GM21367 (cell line): ENCODE results near the gene OTULINL.

Experiments
- ATAC-seq: cut with Tn5 transposase; IDR thresholded peaks from one replicate; pipeline ENCODE4 v1.9.1; 2021; ENCODE audit not compliant: unreplicated experiment

OTULINL gene

DNA sequence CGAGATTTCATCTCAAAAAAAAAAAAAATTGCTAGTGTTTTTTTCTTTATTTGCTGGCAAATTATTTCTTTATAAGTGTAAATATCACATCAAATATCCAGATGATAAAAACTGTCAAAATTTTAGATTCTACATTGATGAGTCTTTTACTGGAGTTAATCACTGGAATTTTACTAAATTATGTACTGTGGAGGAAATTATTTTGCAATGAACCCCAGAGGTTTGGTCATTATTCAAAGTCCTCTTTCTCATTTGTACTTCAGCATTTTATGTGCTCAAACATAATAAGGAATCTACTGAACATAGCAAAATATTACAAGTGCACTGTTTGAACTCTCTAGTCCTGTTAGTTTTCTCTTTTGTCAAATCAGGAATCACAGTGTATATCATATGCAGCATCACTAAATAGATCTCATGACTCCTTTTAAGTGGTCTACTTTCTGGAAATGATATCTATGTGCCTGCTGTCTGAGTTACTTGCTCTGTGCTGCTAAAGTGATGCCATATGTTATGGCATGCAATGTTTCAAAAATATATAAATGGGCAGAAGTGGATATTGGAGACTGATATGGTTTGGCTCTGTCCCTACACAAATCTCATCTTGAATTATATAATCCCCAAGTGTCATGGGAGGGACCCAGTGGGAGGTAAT is 18.0 kb downstream of the OTULINL start:
- no peak for ATAC-seq

DNA sequence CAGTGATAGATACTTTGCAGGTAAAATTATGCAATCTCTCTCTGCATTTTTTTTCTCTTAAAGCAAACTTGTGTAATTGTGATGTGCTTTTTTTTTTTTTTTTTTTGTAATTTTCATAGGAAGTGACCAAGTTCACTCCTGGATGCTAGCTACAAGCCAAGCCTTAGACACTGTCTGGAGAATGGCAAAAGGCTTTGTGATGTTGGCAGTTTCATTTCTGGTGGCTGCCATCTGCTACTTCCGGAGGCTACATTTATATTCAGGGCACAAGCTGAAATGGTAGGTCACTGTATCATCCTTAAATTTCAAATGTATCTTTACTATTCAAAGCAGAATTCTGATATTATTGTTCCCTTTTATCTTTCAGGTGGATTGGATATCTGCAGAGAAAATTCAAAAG is 19.3 kb downstream of the OTULINL start:
- no peak for ATAC-seq

DNA sequence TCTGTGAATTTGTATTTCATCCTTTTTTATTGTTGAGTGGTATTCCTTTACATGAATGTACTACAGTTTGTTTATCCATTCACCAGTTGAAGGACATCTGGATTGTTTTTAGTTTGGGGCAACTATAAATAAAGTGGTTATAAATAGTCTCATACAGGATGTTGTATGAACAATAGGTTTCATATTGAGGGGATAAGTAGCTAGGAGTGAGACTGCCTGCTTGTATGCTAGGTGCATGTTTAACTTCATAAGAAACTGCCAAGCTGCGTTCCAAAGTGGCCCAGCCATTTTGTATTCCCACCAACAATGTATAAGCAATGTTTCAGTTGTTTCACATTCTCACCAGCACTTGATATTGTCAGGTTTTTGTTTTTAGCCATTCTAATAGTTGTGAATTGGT is 21.5 kb downstream of the OTULINL start:
- ATAC-seq, result no peak

DNA sequence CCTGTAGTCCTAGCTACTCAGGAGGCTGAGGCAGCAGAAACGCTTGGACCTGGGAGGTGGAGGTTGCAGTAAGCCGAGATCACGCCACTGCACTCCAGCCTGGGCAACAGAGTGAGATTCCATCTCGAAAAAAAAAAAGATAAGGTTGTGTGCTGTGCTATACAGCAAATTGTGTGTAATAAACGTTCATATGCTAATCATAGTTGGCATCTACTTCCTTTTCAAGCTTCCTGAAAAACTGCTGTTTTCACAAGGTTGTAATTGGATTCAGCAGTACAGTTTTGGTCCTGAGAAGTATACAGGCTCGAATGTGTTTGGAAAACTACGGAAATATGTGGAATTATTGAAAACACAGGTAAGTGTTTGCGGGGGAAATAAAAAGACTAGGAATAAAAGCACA is 25.5 kb downstream of the OTULINL start:
- no peak for ATAC-seq

DNA sequence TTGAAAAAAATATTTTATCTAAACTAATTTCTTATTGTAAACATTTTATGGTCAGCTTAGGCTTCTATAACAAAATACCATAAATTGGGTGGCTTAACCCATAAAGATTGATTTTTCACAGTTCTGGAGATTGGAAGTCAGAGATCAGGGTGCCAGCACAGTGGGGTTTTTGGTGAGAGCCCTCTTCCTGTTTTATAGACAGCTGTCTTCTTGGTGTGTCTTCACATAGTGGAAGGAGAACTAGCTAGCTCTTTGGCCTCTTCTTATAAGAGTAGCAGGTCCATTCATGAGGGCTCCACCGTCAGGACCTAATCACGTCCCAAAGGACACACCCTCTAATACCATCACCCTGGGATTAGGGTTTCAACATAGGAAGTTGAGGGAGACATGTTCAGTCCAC is 26.6 kb downstream of the OTULINL start:
- ATAC-seq, result no peak

DNA sequence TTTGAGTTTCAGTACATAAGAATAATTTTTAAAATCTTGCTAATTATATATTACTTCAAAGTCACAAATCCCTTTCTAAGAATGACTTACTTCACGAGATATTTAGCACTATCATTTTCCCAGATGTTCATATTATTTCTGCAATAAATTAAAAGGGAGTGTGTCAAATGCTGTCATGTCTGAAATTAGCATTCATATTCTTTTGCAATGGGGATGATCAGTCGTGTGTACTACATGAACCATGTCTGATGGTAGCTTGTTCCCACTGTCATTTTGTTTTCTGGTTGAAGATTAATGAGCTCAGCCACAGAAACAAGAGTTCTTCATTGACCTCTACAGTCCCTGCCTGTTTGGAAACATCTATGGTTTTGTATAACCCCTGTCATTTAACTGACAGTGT is 30.1 kb downstream of the OTULINL start:
- no peak for ATAC-seq

DNA sequence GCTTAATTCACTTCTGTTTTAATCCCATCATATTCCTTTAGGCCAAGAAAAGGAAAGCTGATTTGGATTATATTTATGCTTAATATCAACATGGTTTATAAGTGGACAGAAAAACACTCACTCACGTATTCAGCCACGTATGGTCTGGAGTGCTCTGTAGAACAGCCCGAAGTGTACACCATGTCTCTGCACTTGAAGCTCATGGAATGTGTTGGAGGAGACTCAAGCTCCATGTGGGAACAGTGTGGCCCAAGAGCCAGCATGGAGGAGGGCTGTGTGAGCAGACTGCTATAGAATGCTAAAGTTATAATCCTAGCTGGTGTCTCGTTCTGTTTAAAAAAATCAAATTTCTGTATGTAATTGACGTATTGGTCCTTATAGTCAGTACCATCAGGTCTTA is 32.9 kb downstream of the OTULINL start:
- no peak for ATAC-seq

DNA sequence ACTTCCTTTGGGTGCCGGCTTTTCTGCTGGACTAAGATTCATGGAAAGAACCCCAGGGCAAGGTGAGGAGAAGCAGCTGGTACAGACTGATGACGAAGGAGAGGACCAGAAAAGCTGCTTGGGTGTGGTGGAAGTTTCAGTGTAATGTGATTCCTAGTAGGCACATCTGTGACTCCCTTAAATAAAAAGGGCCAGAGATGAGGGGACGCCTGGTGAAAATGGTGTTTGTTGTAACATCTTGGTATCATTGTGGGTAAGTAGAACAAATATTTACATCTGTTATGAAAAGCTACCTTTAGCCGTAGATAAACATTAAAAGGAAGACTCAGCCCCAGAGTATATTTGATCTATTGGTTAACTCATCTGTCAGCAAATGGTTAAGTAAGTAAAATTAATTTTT is 33.8 kb downstream of the OTULINL start:
- ATAC-seq, result no peak

DNA sequence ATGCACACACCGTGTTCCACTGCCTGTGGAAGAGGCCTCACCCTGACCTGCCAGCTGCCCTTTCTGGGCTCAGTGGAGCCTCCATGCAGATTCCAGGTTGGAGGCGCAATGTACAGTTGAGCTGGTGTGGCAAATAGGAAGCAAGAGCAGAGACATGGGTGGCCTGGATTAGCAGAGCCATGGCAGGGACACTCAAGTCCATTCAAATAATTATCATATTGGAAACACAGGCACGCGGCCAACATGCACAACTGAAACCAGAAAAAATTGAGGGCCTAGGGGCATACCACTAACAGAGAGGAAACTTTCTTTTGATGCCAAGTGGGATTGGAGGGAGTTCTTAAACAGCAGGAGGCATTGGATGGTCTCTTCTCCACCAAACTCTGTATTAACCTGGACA is 35.8 kb downstream of the OTULINL start:
- ATAC-seq, result no peak

DNA sequence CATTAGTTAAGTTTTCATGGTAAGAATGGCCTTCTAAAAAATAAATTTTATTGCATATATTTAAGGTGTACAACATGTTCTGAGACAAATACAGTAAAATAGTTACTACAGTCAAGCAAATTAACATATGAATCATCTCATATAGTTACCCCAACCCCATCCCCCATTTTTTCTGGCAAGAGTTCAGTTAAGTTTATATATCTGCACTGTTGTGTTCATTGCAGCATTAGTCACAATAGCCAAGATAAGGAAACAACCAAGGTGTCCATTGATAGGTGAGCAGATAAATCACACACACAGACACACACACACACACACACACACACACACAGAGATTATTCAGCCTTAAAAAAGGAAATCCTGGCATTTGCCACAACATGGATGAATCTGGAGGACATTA is 45.7 kb downstream of the OTULINL start:
- ATAC-seq, result no peak

DNA sequence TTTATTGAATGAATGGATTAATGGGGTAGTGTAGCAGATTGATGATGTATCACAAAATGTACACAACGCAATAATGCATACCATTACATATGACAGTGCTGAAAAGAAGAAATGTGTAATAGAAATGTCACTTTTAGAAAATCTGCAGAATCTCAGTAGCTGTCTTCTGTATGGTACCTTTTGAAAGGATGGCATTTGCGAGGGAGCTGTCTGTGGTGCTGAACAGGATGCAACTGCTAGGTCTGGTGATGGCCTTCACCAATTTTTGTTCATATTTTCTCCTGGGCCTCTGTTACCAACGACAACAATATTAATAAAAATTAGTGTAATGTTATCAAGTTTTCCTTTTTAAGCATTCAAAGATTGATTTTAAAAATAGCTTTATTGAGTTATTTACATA is 46.8 kb downstream of the OTULINL start:
- no peak for ATAC-seq

DNA sequence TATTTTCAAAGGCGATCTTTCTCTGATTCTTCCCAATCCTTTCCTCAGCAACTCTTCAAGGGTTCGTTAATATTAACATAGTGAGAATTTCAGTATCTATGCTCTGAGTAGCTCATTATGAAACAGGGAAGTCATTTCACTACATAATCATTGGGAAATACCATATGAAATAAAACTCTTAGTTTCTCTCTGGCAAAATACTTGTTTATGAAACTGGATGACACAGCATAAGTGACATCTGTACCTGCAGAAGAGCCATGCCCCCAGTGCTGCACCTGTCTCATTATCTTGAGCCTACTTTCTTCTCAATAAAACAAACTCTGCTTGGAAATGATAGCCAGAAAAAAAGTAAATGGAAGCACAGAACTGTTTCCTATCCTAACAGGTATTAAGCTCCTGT is 49.1 kb downstream of the OTULINL start:
- ATAC-seq, result no peak

DNA sequence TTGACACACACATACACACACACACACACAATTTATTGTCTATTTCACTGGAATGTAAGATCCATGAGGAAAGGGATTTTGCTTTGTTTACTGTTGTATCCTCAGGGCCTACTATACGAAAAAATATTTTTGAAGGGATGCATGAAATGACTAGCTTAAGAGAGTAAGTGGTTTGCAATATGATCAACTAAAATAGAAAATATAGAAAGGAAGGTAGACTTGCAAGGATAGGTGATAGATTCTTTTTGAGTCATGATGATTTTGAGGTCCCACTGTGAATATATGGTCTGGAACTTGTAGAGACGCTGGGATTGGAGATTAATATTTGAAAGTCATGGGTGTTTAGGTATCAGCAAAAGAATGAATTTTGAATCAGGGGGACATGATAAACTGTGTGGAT is 54.1 kb downstream of the OTULINL start:
- no peak for ATAC-seq

DNA sequence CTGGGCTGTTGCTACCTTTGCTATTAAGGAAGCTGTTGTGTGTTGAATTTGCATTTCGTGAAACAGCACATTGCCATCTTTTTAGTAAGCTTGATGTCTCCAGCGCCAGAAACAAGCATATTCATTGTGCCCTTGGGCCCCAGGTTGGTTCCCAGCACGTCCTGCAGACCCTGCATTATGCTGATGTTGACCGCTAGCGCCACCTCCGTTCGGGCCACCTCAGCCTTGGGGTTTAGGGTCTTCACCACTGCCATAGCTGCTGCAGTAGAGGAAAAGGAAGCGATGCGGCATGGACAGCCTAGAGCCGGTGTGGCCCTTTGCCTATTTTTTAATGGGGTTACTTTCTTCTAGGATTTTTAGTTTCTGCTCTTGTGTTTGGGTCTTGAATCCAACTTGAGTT is 59.2 kb downstream of the OTULINL start:
- ATAC-seq, result no peak

DNA sequence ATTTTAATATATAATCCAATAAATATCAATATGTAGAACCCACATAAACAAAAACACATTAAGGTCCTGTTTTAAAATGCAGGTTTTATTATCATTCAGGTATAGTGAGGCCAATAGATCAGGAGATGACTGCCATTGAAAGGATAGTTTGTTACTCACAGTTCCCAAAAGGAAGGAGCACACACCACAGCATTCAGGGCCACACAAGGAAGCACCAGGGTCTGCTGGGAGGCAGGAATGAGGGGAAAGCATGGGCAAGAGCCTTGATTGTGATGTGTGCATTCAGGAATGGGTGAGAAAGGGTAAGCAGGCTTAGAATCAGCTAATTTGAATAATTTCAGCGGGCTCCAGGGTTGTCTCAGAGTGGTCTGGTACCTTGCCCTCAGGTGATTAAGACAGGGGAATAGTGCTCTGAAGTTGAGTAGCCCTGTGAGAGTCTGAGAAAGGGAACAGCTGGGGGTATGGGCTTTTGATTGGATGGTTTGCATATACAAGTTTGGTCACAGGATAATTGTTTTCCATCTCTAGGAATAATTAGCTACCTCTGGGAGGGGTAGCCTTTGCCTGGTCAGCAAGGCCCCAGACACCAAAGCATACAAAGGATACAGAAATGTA is 63.1 kb downstream of the OTULINL start:
- no peak for ATAC-seq

DNA sequence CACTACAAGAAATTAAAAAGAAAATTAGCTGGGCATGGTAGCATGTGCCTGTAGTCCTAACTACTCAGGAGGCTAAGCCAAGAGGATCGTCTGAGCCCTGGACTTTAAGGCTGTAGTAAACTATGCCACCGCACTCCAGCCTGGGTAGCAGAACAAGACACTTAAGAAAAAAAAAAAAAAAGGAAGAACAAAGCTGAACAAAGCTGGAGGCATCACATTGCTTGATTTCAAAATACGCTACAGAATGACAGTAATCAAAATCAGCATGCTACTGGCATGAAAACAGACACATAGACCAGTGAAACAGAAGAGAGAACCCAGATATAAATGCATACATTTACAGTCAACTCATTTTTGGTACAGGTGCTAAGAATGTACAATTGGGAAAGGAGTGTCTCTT is 68.5 kb downstream of the OTULINL start:
- ATAC-seq, result no peak

DNA sequence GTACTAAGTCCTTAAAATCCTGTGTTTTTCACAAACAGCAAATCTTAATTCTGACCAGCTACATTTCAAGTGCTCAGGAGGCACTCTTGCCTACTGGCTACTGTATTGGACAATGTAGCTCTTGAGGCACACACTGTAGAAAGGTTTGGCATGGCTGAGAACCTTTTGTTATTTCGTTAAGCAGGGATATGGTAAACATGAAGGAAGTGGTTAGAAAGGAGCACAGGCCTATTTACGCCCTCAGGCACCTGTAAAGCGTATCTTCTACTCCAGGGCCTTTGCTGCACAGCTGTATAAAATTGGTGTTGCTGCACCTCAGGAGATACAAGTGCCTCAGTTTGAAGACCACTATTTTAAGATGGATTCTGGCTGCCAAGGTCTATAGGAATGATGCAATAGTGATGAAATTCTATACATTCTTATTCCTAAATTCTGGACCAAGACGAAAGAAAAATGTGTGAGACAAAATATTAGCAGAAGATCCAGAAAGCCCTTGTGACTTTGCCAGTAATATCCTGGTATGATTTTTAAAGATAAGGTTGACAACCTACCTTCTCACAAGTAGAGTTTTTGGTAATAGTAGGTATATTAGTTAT is 73.7 kb downstream of the OTULINL start:
- ATAC-seq, result no peak

DNA sequence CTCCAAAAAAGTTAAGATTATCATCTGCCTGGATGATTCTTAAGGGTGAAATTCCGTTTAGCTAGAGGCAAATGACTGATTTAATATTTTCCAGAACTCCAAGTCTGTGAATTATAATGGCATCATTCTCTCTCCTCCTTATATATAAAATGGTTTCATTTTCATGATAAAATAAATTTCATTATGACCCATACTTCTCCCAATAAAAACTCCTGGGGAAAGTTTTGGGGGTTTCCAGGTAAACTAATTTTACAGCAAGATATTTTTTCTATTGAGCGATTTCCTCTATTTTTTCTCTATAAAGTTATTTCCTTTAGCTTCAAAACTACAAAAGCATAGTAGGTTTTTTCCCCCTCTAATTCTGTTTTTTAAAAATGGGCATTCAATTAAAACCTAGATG is 75.3 kb downstream of the OTULINL start:
- ATAC-seq, result no peak

DNA sequence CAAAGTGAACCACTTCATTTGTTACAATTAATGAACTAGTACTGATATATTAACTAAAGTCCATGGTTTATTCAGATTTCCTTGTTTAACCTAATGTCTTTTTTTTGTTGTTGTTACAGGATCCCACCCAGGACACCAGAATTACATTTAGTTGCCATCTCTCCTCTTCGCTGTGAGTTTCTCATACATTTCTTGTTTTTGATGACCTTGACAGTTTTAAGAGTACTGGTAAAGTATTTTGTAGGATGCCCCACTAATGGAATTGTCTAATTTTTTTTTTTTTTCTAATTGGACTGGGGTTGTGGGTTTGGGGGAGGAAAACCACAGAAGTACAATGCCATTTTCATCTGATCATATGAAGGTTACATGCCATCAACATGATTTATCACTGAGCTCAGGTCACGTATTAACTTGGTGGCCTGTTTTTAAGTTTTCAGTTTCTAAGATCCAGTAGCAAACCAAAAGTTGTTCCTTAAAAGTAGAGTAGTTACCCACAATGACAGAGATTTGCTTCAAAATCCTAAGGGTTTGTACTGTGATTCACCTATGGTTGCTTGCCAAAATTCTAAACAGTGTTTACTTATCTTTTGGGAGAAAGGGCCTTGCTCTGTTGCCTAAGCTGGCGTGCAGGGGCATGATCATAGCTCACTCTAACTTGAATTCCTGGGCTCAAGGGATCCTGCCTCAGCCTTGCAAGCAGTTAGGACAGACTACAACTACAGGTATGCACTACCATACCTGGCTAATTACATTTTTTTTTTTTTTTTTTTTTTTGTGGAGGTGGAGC is 78.4 kb downstream of the OTULINL start:
- ATAC-seq, result no peak

DNA sequence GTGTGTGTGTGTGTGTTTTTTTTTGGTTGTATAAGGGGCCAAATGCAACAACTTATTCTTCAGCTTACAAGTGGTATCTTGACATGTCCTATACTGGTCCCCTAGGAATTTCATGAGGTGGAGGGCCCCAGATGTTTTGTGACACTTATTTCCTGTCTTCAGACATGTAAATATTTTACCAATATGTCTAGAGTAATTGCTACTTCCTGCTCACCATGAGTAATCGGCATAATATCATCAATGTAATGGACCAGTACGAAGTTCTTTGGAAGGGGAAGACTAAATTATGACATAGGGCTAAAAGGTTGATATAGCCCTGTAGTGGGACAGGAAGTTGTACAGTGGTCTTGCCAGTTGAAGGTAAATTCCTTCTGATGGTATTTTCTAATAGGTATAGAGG is 79.2 kb downstream of the OTULINL start:
- no peak for ATAC-seq
